Sigmoid colon (tissue), 7 donors: ENCODE data around the gene CHRNB4. TPM values are rescaled to one million over a fixed set of nuclear protein-coding genes. Genes with fewer than 3 reads are reported as not detected.

Experiments
- DNase-seq: peaks from one replicate; pipeline ENCODE4 v3.0.0-alpha.2; 2019
- H3K27ac ChIP-seq, 4 donors: fragments of 200-600 bp; sonication (generic); one replicate each; pipeline ENCODE4 v1.5.1; 2016 to 2019; ENCODE audit warnings: mild to moderate bottlenecking in 1 of 4
- H3K27me3 ChIP-seq, 3 donors: fragments of 200-600 bp; sonication (generic); one replicate each; pipeline ENCODE4 v1.5.1; 2019; ENCODE audit warnings: mild to moderate bottlenecking in 1 of 3
- H3K36me3 ChIP-seq, 4 donors: fragments of 200-600 bp; sonication (generic); one replicate each; pipeline ENCODE4 v1.5.1; 2016 to 2019
- H3K4me1 ChIP-seq, 4 donors: fragments of 200-600 bp; sonication (generic); one replicate each; pipeline ENCODE4 v1.5.1; 2017 to 2019
- H3K4me3 ChIP-seq, 4 donors: fragments of 200-600 bp; sonication (generic); one replicate each; pipeline ENCODE4 v1.5.1; 2017 to 2019; ENCODE audit warnings: mild to moderate bottlenecking in 2 of 4, moderate library complexity in 1 of 4
- H3K9me3 ChIP-seq, 4 donors: fragments of 200-600 bp in 3 of 4; sonication (generic) in 3 of 4; one replicate each; pipeline versions ENCODE4 v1.5.1 to v1.6.1; 2013 to 2019
- EP300 ChIP-seq, 4 donors: sonication (generic); formaldehyde crosslinking; IDR thresholded peaks; one replicate each; pipeline ENCODE4 v1.6.1; 2017; ENCODE audit warnings: antibody characterized with exemption in 4 of 4
- POLR2A ChIP-seq, 2 donors: fragments of 450-650 bp; IDR thresholded peaks; one replicate each; pipeline ENCODE4 v1.6.1; 2016; ENCODE audit warnings: antibody characterized with exemption in 2 of 2, mild to moderate bottlenecking in 2 of 2, moderate library complexity in 2 of 2
- POLR2AphosphoS5 ChIP-seq, 4 donors: sonication (generic); formaldehyde crosslinking; IDR thresholded peaks; one replicate each; pipeline ENCODE4 v1.6.1; 2017; ENCODE audit warnings: antibody characterized with exemption in 4 of 4
- WGBS, 2 donors: extraction: QIAGEN DNeasy Blood & Tissue Kit; methylation state at CpG; one replicate each; pipeline ENCODE4 v1.1.7; 2013; 5-methylcytosine and 5-hydroxymethylcytosine counted together
- intact Hi-C: fragments of 100-400 bp; cut with DNase I; formaldehyde crosslinking; loops from one replicate; pipeline ENCODE4 v1.15.1; 2023
- polyA plus RNA-seq, 3 donors: library from polyadenylated mRNA; stranded (reverse); fragments of 200-250 nt; gene quantifications; one replicate each; pipeline ENCODE4 v1.2.3, GENCODE V29; 2013
- total RNA-seq, 4 donors: library from RNA; depleted of rRNA; stranded (reverse); fragments of >200 nt; gene quantifications; one replicate each; pipeline ENCODE4 v1.1.0, GENCODE V29; 2016
- TF ChIP-seq, protein P1 (sequence below), 4 experiments: fragments of 450-650 bp in 3 of 4; fragments of 200-600 bp in 1 of 4; IDR thresholded peaks; one replicate each; pipeline ENCODE4 v1.5.1; 2016 to 2019; ENCODE audit warnings: antibody characterized with exemption in 4 of 4, mild to moderate bottlenecking in 3 of 4, moderate library complexity in 2 of 4
- donor health status: healthy with polysubstance abuse.
- donor health status: Bipolar disorder and iron deficiency.
- donor health status: healthy.

Gene CHRNB4
- total and polyA plus RNA-seq, 7 donors = 0.33 to 2.5 (median 1.4) TPM; not detected in 2

DNA sequence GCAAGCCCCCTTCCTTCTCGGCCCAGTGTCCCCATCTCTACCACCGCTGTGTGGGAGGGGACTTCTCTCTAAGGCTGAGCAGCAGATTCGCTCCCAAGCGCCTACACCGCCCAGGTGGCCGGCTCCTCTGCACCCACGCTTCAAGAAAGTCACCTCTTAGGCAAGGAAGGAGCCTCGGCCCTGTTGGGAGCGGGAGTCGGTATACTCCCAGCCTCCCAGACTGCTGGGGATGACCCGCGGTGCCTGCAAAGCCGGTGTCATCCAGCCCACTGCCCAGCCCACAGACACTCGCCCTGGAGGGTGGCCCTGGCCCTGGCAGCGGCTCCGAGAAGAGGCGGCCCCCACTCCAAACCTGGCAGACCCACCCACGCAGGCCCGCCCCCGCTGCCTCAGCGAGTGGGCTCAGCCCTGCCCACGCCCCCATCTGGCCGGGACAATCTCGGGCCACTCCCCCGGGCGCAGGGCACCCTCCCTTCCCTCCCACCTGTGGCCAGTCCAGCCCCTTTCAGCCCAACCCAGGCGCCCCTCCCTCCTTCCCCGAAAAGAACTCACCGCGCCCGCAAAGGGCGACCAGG is 396 bp downstream of the CHRNB4 start:
- Histone ChIP-seq H3K36me3 (no peaks in the 10 kb centered on the region), H3K9me3 (no peaks in the 10 kb centered on the region), H3K27me3 (peaks cover 0 to 4% (median 0%) of the 10 kb centered on the region in 3 donors), H3K4me3 (peak overlapping the region; percentile 31 to 62 (median 50)), H3K4me1 (peaks cover 0 to 22% (median 13%) of the 10 kb centered on the region in 4 donors), H3K27ac (no peak overlapping the region)
- TF ChIP-seq EP300 (IDR thresholded peaks at IDR 0.05) (no peak), POLR2AphosphoS5 (IDR thresholded peaks at IDR 0.05) (no peak), POLR2A (IDR thresholded peaks at IDR 0.05) (no peak)
- TF ChIP-seq, protein P1, sequence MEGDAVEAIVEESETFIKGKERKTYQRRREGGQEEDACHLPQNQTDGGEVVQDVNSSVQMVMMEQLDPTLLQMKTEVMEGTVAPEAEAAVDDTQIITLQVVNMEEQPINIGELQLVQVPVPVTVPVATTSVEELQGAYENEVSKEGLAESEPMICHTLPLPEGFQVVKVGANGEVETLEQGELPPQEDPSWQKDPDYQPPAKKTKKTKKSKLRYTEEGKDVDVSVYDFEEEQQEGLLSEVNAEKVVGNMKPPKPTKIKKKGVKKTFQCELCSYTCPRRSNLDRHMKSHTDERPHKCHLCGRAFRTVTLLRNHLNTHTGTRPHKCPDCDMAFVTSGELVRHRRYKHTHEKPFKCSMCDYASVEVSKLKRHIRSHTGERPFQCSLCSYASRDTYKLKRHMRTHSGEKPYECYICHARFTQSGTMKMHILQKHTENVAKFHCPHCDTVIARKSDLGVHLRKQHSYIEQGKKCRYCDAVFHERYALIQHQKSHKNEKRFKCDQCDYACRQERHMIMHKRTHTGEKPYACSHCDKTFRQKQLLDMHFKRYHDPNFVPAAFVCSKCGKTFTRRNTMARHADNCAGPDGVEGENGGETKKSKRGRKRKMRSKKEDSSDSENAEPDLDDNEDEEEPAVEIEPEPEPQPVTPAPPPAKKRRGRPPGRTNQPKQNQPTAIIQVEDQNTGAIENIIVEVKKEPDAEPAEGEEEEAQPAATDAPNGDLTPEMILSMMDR (IDR thresholded peaks at IDR 0.05) = no peak
- no peak for DNase-seq
- 6 to 16% methylated on average over 32 of the region's 32 CpGs for WGBS, 2 donors
- intact Hi-C loops = loop anchor here (5.0 kb wide), 1 partner anchor 112 kb away; no protein-coding TSS in a partner anchor

DNA sequence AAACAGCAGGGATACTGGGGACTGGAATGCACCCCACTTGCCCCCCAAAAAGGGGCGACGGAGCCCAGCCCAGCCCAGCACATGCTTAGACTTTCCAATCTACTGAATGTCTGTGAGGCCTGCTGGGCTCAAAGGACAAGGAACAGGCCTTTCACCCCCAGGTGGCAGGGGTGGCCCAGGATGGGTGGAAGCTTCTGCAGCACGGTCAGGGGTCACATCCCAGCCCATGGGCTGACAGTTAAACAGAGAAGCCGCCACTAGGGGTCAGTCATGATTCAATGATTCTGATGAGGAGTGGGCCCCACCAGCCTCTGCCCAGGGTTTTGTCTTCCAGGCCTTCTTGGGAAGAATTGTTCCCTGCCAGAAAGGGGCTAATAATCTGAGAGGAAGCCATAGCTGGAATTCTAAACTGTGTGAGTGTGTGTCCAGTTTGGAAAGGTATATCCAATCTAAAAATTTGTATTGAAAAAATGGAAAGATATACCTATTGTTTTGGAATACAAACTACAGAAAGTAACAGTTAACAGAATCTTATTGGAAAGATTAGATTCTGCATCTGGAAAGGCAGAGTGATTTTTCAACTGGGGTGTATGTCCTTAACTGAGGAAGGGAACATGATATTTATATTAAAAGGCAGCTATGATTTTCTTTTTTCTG is 2.2 kb downstream of the CHRNB4 start:
- H3K27me3 ChIP-seq = peaks cover 0 to 4% (median 0%) of the 10 kb centered on the region in 3 donors
- intact Hi-C loops = loop anchor here (1.0 kb wide), 1 partner anchor 71 kb away; no protein-coding TSS in a partner anchor
- H3K9me3 ChIP-seq = no peaks in the 10 kb centered on the region
- no peak overlapping the region for H3K4me3 ChIP-seq
- WGBS, 2 donors = 47 to 48% methylated on average over 4 of the region's 4 CpGs
- DNase-seq = no peak
- H3K4me1 ChIP-seq = peaks cover 0 to 22% (median 13%) of the 10 kb centered on the region in 4 donors
- TF ChIP-seq, protein P1 (IDR thresholded peaks at IDR 0.05) = peak; percentile 38 to 56 (median 54)
- TF ChIP-seq POLR2AphosphoS5 (IDR thresholded peaks at IDR 0.05) (no peak), POLR2A (IDR thresholded peaks at IDR 0.05) (no peak), EP300 (IDR thresholded peaks at IDR 0.05) (no peak)
- no peaks in the 10 kb centered on the region for H3K36me3 ChIP-seq
- H3K27ac ChIP-seq = no peak overlapping the region

DNA sequence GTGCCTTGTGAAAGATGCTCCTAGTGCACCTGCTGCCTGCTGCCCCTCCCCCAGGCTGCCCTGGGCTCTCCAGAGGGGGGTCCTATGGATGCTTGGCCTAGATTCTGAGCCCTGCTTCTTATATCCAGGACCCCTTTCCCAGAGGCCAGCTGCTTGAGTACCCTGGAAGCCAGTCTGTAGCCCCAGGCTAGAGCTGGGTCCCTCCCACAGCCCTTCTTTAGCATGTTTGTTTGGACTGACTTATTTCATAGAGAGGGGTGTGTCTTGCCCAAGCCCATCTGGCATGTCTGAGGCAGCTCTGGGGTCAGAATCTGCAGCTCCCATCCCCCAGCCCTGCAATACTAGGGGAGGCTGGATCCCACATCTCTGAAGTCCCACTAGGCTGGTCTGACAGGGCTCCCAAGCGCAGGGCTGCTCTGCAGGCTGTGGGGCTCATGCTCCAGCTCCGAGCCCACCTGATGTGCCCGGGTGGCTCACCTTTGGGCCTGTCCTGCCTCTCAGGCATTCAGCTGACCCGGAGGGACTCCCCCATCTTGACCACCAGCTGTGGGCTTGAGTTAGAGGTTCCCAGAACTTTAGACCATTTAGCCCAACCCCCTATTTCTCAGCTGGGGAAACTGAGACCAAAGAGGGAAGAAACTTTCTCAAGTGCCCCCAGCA is 3.1 kb downstream of the CHRNB4 start:
- WGBS, 2 donors = 73 to 83% methylated on average over 4 of the region's 4 CpGs
- Histone ChIP-seq H3K27ac (no peak overlapping the region), H3K36me3 (no peaks in the 10 kb centered on the region), H3K4me3 (no peak overlapping the region), H3K9me3 (no peaks in the 10 kb centered on the region), H3K27me3 (peaks cover 0 to 4% (median 0%) of the 10 kb centered on the region in 3 donors), H3K4me1 (peaks cover 0 to 22% (median 13%) of the 10 kb centered on the region in 4 donors)
- TF ChIP-seq, protein P1 (IDR thresholded peaks at IDR 0.05) = no peak
- no peak for TF ChIP-seq POLR2AphosphoS5 (IDR thresholded peaks at IDR 0.05)
- no peak for TF ChIP-seq POLR2A (IDR thresholded peaks at IDR 0.05)
- TF ChIP-seq EP300 (IDR thresholded peaks at IDR 0.05) = no peak
- intact Hi-C loops = loop anchor here (1.0 kb wide), 1 partner anchor 71 kb away; no protein-coding TSS in a partner anchor
- DNase-seq = no peak

DNA sequence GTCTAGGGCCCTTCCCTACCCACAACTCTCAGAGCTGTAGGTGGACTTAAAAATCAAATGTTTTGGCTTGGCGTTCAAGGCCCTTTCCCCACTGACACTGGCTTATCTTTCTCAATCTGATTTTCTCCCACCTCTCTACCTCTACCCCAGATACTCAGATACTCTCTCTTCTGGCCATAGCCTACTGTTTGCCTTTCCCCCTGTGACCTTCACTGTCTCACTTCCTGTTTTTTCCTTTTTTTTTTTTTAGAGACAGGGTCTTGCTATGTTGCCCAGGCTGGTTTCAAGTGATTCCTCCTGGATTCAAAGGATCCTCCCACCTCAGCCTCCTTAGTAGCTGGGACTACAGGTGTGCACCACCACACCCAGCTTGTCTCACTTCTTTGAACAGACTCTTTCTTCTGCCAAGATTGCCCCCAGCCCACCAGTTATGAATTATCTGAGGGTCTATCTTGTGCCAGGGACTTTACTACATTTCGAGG is 4.6 kb downstream of the CHRNB4 start:
- Histone ChIP-seq H3K36me3 (no peaks in the 10 kb centered on the region), H3K9me3 (no peaks in the 10 kb centered on the region), H3K27ac (no peak overlapping the region), H3K4me3 (no peak overlapping the region), H3K4me1 (peaks cover 0 to 22% (median 12%) of the 10 kb centered on the region in 4 donors), H3K27me3 (peaks cover 0 to 4% (median 0%) of the 10 kb centered on the region in 3 donors)
- intact Hi-C loops = no loop called here
- TF ChIP-seq EP300 (IDR thresholded peaks at IDR 0.05) = no peak
- TF ChIP-seq POLR2AphosphoS5 (IDR thresholded peaks at IDR 0.05) = no peak
- TF ChIP-seq, protein P1 (IDR thresholded peaks at IDR 0.05) = no peak
- no peak for TF ChIP-seq POLR2A (IDR thresholded peaks at IDR 0.05)
- WGBS, 2 donors = 80 to 89% methylated on average over 2 of the region's 2 CpGs
- DNase-seq = no peak
